GM12801 (cell line): ENCODE measurements around the gene NPFFR1.

ENCODE experiments used
- CTCF ChIP-seq: IDR thresholded peaks from one replicate; pipeline ENCODE4 v1.5.1; 2011; ENCODE audit warnings: control low read depth; ENCODE audit not compliant: insufficient read length; ENCODE audit errors: extremely low read depth

The NPFFR1 gene

GRCh38 chr10:70271996-70272924, 11.5 kb downstream of the NPFFR1 start:
- no peak for TF ChIP-seq CTCF

GRCh38 chr10:70270952-70271351, 12.9 kb downstream of the NPFFR1 start:
- no peak for TF ChIP-seq CTCF

GRCh38 chr10:70269741-70270140, 14.1 kb downstream of the NPFFR1 start:
- TF ChIP-seq CTCF: no peak

- no peak for TF ChIP-seq CTCF
Observed at GRCh38 chr10:70268376-70268775, 15.4 kb downstream of the NPFFR1 start.

GRCh38 chr10:70267161-70267933, 16.5 kb downstream of the NPFFR1 start:
- no peak for TF ChIP-seq CTCF

GRCh38 chr10:70266701-70267100, 17.1 kb downstream of the NPFFR1 start:
- TF ChIP-seq CTCF: no peak

GRCh38 chr10:70266056-70266455, 17.7 kb downstream of the NPFFR1 start:
- no peak for TF ChIP-seq CTCF
